CD14-positive monocyte (primary cell): ENCODE measurements around the gene RGS16. TPM values are rescaled to one million over a fixed set of nuclear protein-coding genes. Genes with fewer than 3 reads are reported as not detected.

Experiments used
- DNase-seq, 3 donors: peaks; one replicate each; pipeline ENCODE4 v3.0.0-alpha.2; 2011 to 2022
- H2AFZ ChIP-seq: 2 replicates; pipeline ENCODE4 v1.6.0; 2012; ENCODE audit warnings: mild to moderate bottlenecking, low read depth, low read length, inconsistent platforms; ENCODE audit not compliant: insufficient read depth, poor library complexity, severe bottlenecking
- H3K27ac ChIP-seq, 2 donors: 1 replicate in 1 of 2; 2 replicates in 1 of 2; pipeline ENCODE4 v1.5.1; 2012 to 2013; ENCODE audit warnings: low read length in 2 of 2, control low read depth in 1 of 2, inconsistent platforms in 1 of 2, low read depth in 1 of 2, mild to moderate bottlenecking in 1 of 2
- H3K27me3 ChIP-seq, 2 donors: one replicate each; pipeline versions ENCODE4 v1.6.0 to v1.6.1; 2011 to 2013; ENCODE audit warnings: low read length in 2 of 2; ENCODE audit not compliant: control insufficient read depth in 2 of 2, insufficient read depth in 2 of 2
- H3K36me3 ChIP-seq, 2 donors: replicated peaks in 1 of 2; 1 replicate in 1 of 2; 2 replicates in 1 of 2; pipeline versions ENCODE4 v1.5.1 to v1.6.1; 2012 to 2013; ENCODE audit warnings: low read length in 2 of 2, control low read depth in 1 of 2, inconsistent platforms in 1 of 2, mild to moderate bottlenecking in 1 of 2; ENCODE audit not compliant: insufficient read depth in 2 of 2, control insufficient read depth in 1 of 2
- H3K4me1 ChIP-seq, 2 donors: 1 replicate in 1 of 2; 2 replicates in 1 of 2; pipeline versions ENCODE4 v1.5.1 to v1.6.1; 2012 to 2013; ENCODE audit warnings: low read length in 2 of 2, control low read depth in 1 of 2, inconsistent platforms in 1 of 2, mild to moderate bottlenecking in 1 of 2, moderate library complexity in 1 of 2; ENCODE audit not compliant: insufficient read depth in 2 of 2, control insufficient read depth in 1 of 2
- H3K4me2 ChIP-seq: replicated peaks from 2 replicates; pipeline ENCODE3; 2012; ENCODE audit warnings: low read length, moderate library complexity, mild to moderate bottlenecking; ENCODE audit not compliant: poor library complexity, severe bottlenecking; ENCODE audit errors: extremely low read depth
- H3K4me3 ChIP-seq, 3 experiments: fragments of 200-600 bp in 1 of 3; sonication (generic) in 1 of 3; replicated peaks in 1 of 3; 1 replicate in 2 of 3; 2 replicates in 1 of 3; pipeline ENCODE4 v1.5.1; 2011 to 2013; ENCODE audit warnings: low read length in 3 of 3, mild to moderate bottlenecking in 3 of 3, control low read depth in 2 of 3, low read depth in 2 of 3, inconsistent platforms in 1 of 3, moderate library complexity in 1 of 3
- H3K79me2 ChIP-seq: 2 replicates; pipeline ENCODE4 v1.6.0; 2012; ENCODE audit warnings: mild to moderate bottlenecking, control low read depth, inconsistent platforms, low read length, moderate library complexity; ENCODE audit not compliant: insufficient read depth
- H3K9ac ChIP-seq: 2 replicates; pipeline ENCODE4 v1.6.0; 2017; ENCODE audit warnings: low read length, mild to moderate bottlenecking; ENCODE audit not compliant: insufficient read depth, poor library complexity, severe bottlenecking
- H3K9me3 ChIP-seq, 2 donors: replicated peaks in 1 of 2; 1 replicate in 1 of 2; 2 replicates in 1 of 2; pipeline versions ENCODE4 v1.5.1 to v1.6.1; 2012 to 2013; ENCODE audit warnings: low read length in 2 of 2, control low read depth in 1 of 2; ENCODE audit not compliant: control insufficient read depth in 1 of 2, insufficient read depth in 1 of 2
- H4K20me1 ChIP-seq: 2 replicates; pipeline ENCODE4 v1.6.0; 2012; ENCODE audit warnings: mild to moderate bottlenecking, low read length, control low read depth, moderate library complexity; ENCODE audit not compliant: insufficient read depth
- H3K27ac Mint-ChIP-seq, 7 donors: one replicate each; pipeline ENCODE4 v1.8.0; 2020; ENCODE audit warnings: mild to moderate bottlenecking in 7 of 7, mixed read lengths in 7 of 7, moderate library complexity in 6 of 7, inconsistent platforms in 2 of 7
- H3K27me3 Mint-ChIP-seq, 3 donors: one replicate each; pipeline ENCODE4 v1.8.0; 2021 to 2022; ENCODE audit warnings: low read depth in 3 of 3, mild to moderate bottlenecking in 3 of 3, mixed read lengths in 3 of 3, moderate library complexity in 3 of 3, inconsistent platforms in 1 of 3
- H3K36me3 Mint-ChIP-seq, 2 donors: one replicate each; pipeline ENCODE4 v1.8.0; 2020; ENCODE audit warnings: mixed read lengths in 2 of 2, inconsistent platforms in 1 of 2, mild to moderate bottlenecking in 1 of 2
- H3K4me1 Mint-ChIP-seq: one replicate; pipeline ENCODE4 v1.8.0; 2020; ENCODE audit warnings: mild to moderate bottlenecking, mixed read lengths
- H3K4me3 Mint-ChIP-seq, 2 donors: one replicate each; pipeline ENCODE4 v1.8.0; 2020; ENCODE audit warnings: mild to moderate bottlenecking in 2 of 2, mixed read lengths in 2 of 2, moderate library complexity in 1 of 2
- H3K9me3 Mint-ChIP-seq, 7 donors: one replicate each; pipeline ENCODE4 v1.8.0; 2020 to 2022; ENCODE audit warnings: mixed read lengths in 7 of 7, mild to moderate bottlenecking in 6 of 7, moderate library complexity in 6 of 7, inconsistent platforms in 2 of 7
- CTCF ChIP-seq: fragments of 200-600 bp; IDR thresholded peaks from one replicate; pipeline ENCODE4 v1.8.0; 2022; ENCODE audit warnings: antibody characterized with exemption, mild to moderate bottlenecking
- WGBS: methylation state at CpG from one replicate; pipeline ENCODE4 v1.1.5; 2013; ENCODE audit warnings: missing lambda C conversion rate; ENCODE audit not compliant: insufficient coverage; 5-methylcytosine and 5-hydroxymethylcytosine counted together
- intact Hi-C, 2 donors: fragments of 100-400 bp; cut with micrococcal nuclease; formaldehyde crosslinking; loops; one replicate each; pipeline versions ENCODE4 v1.15.0 to v1.15.1; 2023
- polyA plus RNA-seq, 3 donors: library from polyadenylated mRNA; depleted of rRNA in 1 of 3; unstranded in 2 of 3; stranded (reverse) in 1 of 3; fragments of 300-500 nt in 2 of 3; fragments of >200 nt in 1 of 3; fragmentation: Illumina TruSeq in 2 of 3; gene quantifications; 1 replicate in 2 of 3; 2 replicates in 1 of 3; pipeline ENCODE4 v1.2.3, GENCODE V29; 2012 to 2021

The RGS16 gene
- polyA plus RNA-seq, 3 donors, result 0.07 to 0.44 TPM; not detected in 1

DNA sequence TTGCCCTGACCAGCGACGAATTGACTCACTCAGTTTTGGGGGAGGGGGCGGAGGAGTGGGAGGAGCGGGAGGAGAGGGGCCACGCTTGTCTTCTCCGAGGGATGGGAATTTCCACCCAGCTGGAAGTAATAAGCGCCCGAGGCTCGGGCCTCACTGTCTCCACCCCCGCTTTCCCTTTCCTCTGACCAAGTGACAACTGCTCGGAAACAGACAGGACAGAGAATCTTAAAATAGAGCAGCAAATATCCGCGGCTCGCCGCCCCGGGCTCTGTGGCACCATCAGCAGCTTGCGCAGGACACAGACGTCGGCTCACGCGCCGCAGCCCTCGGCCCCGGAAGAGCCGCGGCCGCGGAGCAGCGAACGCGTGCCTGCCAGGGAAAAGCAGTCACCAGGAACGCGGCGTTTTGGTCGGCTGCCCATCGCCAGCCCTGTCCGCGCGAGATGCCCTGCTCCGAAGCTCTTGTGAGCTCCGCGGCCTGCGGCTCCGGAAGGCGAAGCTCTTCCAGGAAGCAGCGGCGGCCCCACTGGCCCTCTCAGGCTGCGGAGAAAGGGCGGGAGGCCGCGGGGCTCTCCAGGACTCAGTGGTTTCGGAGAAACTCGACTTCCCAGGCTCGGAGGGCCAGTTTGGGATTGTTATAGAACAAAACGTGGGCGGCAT lies 10.7 kb upstream of the RGS16 start:
- H3K27ac Mint-ChIP-seq, result peak overlapping the region in 4 of 7 donors; percentile 11 to 65 (median 40)
- Histone ChIP-seq H3K4me1 (peaks cover 23 to 27% of the 10 kb centered on the region in 2 donors), H3K4me2 (peak overlapping the region; percentile 87), H4K20me1 (no peaks in the 10 kb centered on the region), H3K9ac (peak overlapping the region; percentile 52), H3K4me3 (peak overlapping the region; percentile 41 to 77 (median 48)), H3K79me2 (no peaks in the 10 kb centered on the region), H3K9me3 (peaks cover 0 to 8% of the 10 kb centered on the region in 2 donors), H3K27ac (no peak overlapping the region), H3K27me3 (peaks cover 49 to 79% of the 10 kb centered on the region in 2 donors), H2AFZ (peak overlapping the region; percentile 82), H3K36me3 (no peaks in the 10 kb centered on the region)
- peak overlapping the region; percentile 83 to 93 for H3K4me3 Mint-ChIP-seq
- intact Hi-C loops, result no loop called here
- peaks cover 0 to 13% (median 6%) of the 10 kb centered on the region in 7 donors for H3K9me3 Mint-ChIP-seq
- no peak for TF ChIP-seq CTCF
- peaks cover 0 to 5% of the 10 kb centered on the region in 2 donors for H3K36me3 Mint-ChIP-seq
- peak; percentile 39 to 69 (median 43) for DNase-seq
- peaks cover 31% of the 10 kb centered on the region for H3K4me1 Mint-ChIP-seq
- under 1% methylated on average over 56 of the region's 56 CpGs for WGBS
- peaks cover 60 to 88% (median 83%) of the 10 kb centered on the region in 3 donors for H3K27me3 Mint-ChIP-seq

DNA sequence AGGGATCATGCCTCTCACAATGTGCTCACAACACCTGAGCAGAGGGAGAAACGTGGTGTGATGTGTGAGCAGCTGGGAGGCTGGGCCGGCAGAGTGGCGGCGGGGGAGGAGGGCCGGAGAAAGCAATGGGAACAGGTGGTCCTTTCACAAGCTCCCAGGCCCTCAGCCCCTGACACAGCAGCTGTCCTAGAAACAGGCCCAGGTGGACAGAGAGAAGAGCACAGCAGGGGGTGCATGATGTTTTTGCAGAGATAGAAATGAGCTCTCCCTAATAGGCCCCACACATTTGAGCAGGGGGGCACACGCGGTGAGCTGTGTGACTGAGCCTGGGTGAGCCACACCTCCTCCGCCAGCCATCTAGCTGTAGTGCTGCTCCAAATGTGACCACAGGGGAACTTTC lies 7.6 kb upstream of the RGS16 start:
- Histone ChIP-seq H3K9ac (no peak overlapping the region), H3K27me3 (peaks cover 33 to 60% of the 10 kb centered on the region in 2 donors), H3K79me2 (no peaks in the 10 kb centered on the region), H3K9me3 (peaks cover 0 to 4% of the 10 kb centered on the region in 2 donors), H3K36me3 (no peaks in the 10 kb centered on the region), H3K4me2 (no peak overlapping the region), H2AFZ (no peak overlapping the region), H4K20me1 (no peaks in the 10 kb centered on the region), H3K27ac (no peak overlapping the region), H3K4me3 (no peak overlapping the region), H3K4me1 (peaks cover 23 to 27% of the 10 kb centered on the region in 2 donors)
- DNase-seq, result no peak
- TF ChIP-seq CTCF, result no peak
- Mint-ChIP-seq H3K36me3 (peaks cover 0 to 5% of the 10 kb centered on the region in 2 donors), H3K4me3 (no peak overlapping the region), H3K9me3 (peaks cover 0 to 13% (median 6%) of the 10 kb centered on the region in 7 donors), H3K27ac (no peak overlapping the region), H3K27me3 (peaks cover 44 to 65% (median 59%) of the 10 kb centered on the region in 3 donors), H3K4me1 (peaks cover 37% of the 10 kb centered on the region)
- intact Hi-C loops, result no loop called here
- WGBS, result 93% methylated on average over 3 of the region's 8 CpGs
